ENCODE measurements around the gene ITPRIPL2. TPM values are rescaled to one million over a fixed set of nuclear protein-coding genes. Genes with fewer than 3 reads are reported as not detected.
A peak's percentile ranks its signal among the peaks of the same experiment; 100 is the strongest.

The ITPRIPL2 gene
- total RNA-seq, result 10 to 100 TPM; 15.7 to 24.6 TPM
- polyA plus RNA-seq (ENCODE audit: insufficient read depth, low read depth, low replicate concordance), result 8.5 TPM
- long read RNA-seq, donor 1, full-length matches to known transcripts, result 69 of 69 reads
- long read RNA-seq, donor 1, partial matches to known transcripts, result 0 of 69 reads
- long read RNA-seq, donor 1, other reads (novel, unspliced or antisense), result 0 of 69 reads
- long read RNA-seq, donor 2, full-length matches to known transcripts, result 32 of 32 reads
- long read RNA-seq, donor 2, partial matches to known transcripts, result 0 of 32 reads
- long read RNA-seq, donor 2, other reads (novel, unspliced or antisense), result 0 of 32 reads

- Histone ChIP-seq H3K9me3 (no peaks in the 10 kb centered on the region), H3K27me3 (no peaks in the 10 kb centered on the region), H3K36me3 (ENCODE audit: low read depth, missing control alignments) (no peaks in the 10 kb centered on the region), H3K4me3 (peak within 1 kb of the TSS; percentile 63 to 78), H3K27ac (peak within 1 kb of the TSS; percentile 86 to 95), H3K4me1 (peaks cover 28% of the 10 kb centered on the region)
- intact Hi-C loops (cut with DNase I; ENCODE audit: low total_unique reads), result no loop called here
- no peak for TF ChIP-seq POLR2A (IDR thresholded peaks at IDR 0.05)
- no peak for TF ChIP-seq CTCF (IDR thresholded peaks at IDR 0.05)
- 0 to 2% methylated on average over 15 to 71 of the region's 74 CpGs for WGBS, 2 donors
- DNase-seq, result peak; percentile 81
Measured at GRCh38 chr16:19113577-19114358, at the start of gene ITPRIPL2. TSS of gene ITPRIPL2 (plus strand) at chr16:19113964. CDS start at chr16:19114462, 498 bp downstream.

GRCh38 chr16:19066988-19067348 is 46.8 kb upstream of the ITPRIPL2 start:
- Histone ChIP-seq H3K27ac (peak overlapping the region; percentile 99 to 100), H3K9me3 (no peaks in the 10 kb centered on the region), H3K4me3 (peak overlapping the region; percentile 87 to 91), H3K36me3 (ENCODE audit: low read depth, missing control alignments) (no peaks in the 10 kb centered on the region), H3K4me1 (peaks cover 11% of the 10 kb centered on the region), H3K27me3 (no peaks in the 10 kb centered on the region)
- intact Hi-C loops (cut with DNase I; ENCODE audit: low total_unique reads), result no loop called here
- WGBS, 2 donors, result 39 to 42% methylated on average over 9 of the region's 9 CpGs
- no peak for TF ChIP-seq CTCF (IDR thresholded peaks at IDR 0.05)
- no peak for TF ChIP-seq POLR2A (IDR thresholded peaks at IDR 0.05)
- no peak for DNase-seq

GRCh38 chr16:19067349-19068236 is 46.2 kb upstream of the ITPRIPL2 start, which contains the start of gene COQ7:
TSS of gene COQ7 (plus strand) at chr16:19067614. CDS start at chr16:19067665, 51 bp downstream.
- TF ChIP-seq POLR2A (IDR thresholded peaks at IDR 0.05) (peak; percentile 2), CTCF (IDR thresholded peaks at IDR 0.05) (peak in 1 of 3 experiments; percentile 38)
- no peaks in the 10 kb centered on the region for H3K36me3 ChIP-seq (ENCODE audit: low read depth, missing control alignments)
- peak; percentile 99 for DNase-seq
- H3K4me3 ChIP-seq, result peak within 1 kb of the TSS; percentile 87 to 91
- intact Hi-C loops (cut with DNase I; ENCODE audit: low total_unique reads), result no loop called here
- no peaks in the 10 kb centered on the region for H3K9me3 ChIP-seq
- H3K27me3 ChIP-seq, result no peaks in the 10 kb centered on the region
- H3K27ac ChIP-seq, result peak within 1 kb of the TSS; percentile 99 to 100
- WGBS, 2 donors, result 0% methylated on average over 25 to 67 of the region's 68 CpGs
- peaks cover 11% of the 10 kb centered on the region for H3K4me1 ChIP-seq

- peaks cover 11% of the 10 kb centered on the region for H3K4me1 ChIP-seq
- TF ChIP-seq POLR2A (IDR thresholded peaks at IDR 0.05), result no peak
- no peak for TF ChIP-seq CTCF (IDR thresholded peaks at IDR 0.05)
- WGBS, 2 donors, result 24 to 26% methylated on average over 19 of the region's 19 CpGs
- peak overlapping the region; percentile 99 to 100 for H3K27ac ChIP-seq
- intact Hi-C loops (cut with DNase I; ENCODE audit: low total_unique reads), result no loop called here
- H3K4me3 ChIP-seq, result peak overlapping the region; percentile 87 to 91
- no peaks in the 10 kb centered on the region for H3K27me3 ChIP-seq
- DNase-seq, result no peak
- H3K9me3 ChIP-seq, result no peaks in the 10 kb centered on the region
- no peaks in the 10 kb centered on the region for H3K36me3 ChIP-seq (ENCODE audit: low read depth, missing control alignments)
Measured at GRCh38 chr16:19068237-19068815, 45.4 kb upstream of the ITPRIPL2 start.

Measured in testis (tissue), 5 donors.